ENCODE measurements around the gene TGIF1. TPM values are rescaled to one million over a fixed set of nuclear protein-coding genes. Genes with fewer than 3 reads are reported as not detected.
A peak's percentile ranks its signal among the peaks of the same experiment; 100 is the strongest.

TGIF1 gene
- total and polyA plus RNA-seq, 4 donors, result 29.3 to 48.2 (median 32.2) TPM

- no peaks in the 10 kb centered on the region for H3K36me3 ChIP-seq (ENCODE audit: control insufficient read depth, insufficient read depth, low read length)
- WGBS (ENCODE audit: insufficient coverage), result 50% methylated on average over 1 of the region's 6 CpGs
- H3K9me3 ChIP-seq (ENCODE audit: control insufficient read depth, insufficient read depth, low read length), result no peaks in the 10 kb centered on the region
- no peak for DNase-seq (ENCODE audit: low read depth in 4 of 6, low spot score in 6 of 6)
- no peaks in the 10 kb centered on the region for H3K4me1 ChIP-seq (ENCODE audit: control insufficient read depth, insufficient read depth, low read length)
- no peak overlapping the region for H3K4me3 ChIP-seq (ENCODE audit: low read depth, low read length)
- no peak overlapping the region for H3K27ac ChIP-seq (ENCODE audit: low read depth, low read length)
- H3K27me3 ChIP-seq (ENCODE audit: control insufficient read depth, insufficient read depth, low read length), result no peaks in the 10 kb centered on the region
Observed at GRCh38 chr18:3425446-3425845, 24.5 kb upstream of the TGIF1 start.

- WGBS (ENCODE audit: insufficient coverage), result 100% methylated on average over 2 of the region's 4 CpGs
- Histone ChIP-seq H3K4me1 (ENCODE audit: control insufficient read depth, insufficient read depth, low read length) (no peaks in the 10 kb centered on the region), H3K36me3 (ENCODE audit: control insufficient read depth, insufficient read depth, low read length) (no peaks in the 10 kb centered on the region), H3K27me3 (ENCODE audit: control insufficient read depth, insufficient read depth, low read length) (no peaks in the 10 kb centered on the region), H3K27ac (ENCODE audit: low read depth, low read length) (no peak overlapping the region), H3K4me3 (ENCODE audit: low read depth, low read length) (no peak overlapping the region), H3K9me3 (ENCODE audit: control insufficient read depth, insufficient read depth, low read length) (no peaks in the 10 kb centered on the region)
- no peak for DNase-seq (ENCODE audit: low read depth in 4 of 6, low spot score in 6 of 6)
Observed at GRCh38 chr18:3426074-3426473, 23.9 kb upstream of the TGIF1 start.

GRCh38 chr18:3427944-3428343, 22.0 kb upstream of the TGIF1 start:
- H3K36me3 ChIP-seq (ENCODE audit: control insufficient read depth, insufficient read depth, low read length), result no peaks in the 10 kb centered on the region
- 82% methylated on average over 2 of the region's 5 CpGs for WGBS (ENCODE audit: insufficient coverage)

GRCh38 chr18:3429121-3429520, 20.9 kb upstream of the TGIF1 start:
- no peaks in the 10 kb centered on the region for H3K27me3 ChIP-seq (ENCODE audit: control insufficient read depth, insufficient read depth, low read length)
- no peak for DNase-seq (ENCODE audit: low read depth in 4 of 6, low spot score in 6 of 6)
- H3K9me3 ChIP-seq (ENCODE audit: control insufficient read depth, insufficient read depth, low read length), result no peaks in the 10 kb centered on the region
- no peaks in the 10 kb centered on the region for H3K36me3 ChIP-seq (ENCODE audit: control insufficient read depth, insufficient read depth, low read length)
- no CpG with 5 or more reads among the region's 3 CpGs for WGBS (ENCODE audit: insufficient coverage)
- H3K4me1 ChIP-seq (ENCODE audit: control insufficient read depth, insufficient read depth, low read length), result no peaks in the 10 kb centered on the region
- no peak overlapping the region for H3K4me3 ChIP-seq (ENCODE audit: low read depth, low read length)
- no peak overlapping the region for H3K27ac ChIP-seq (ENCODE audit: low read depth, low read length)

More at GRCh38 chr18:3427944-3428343, 22.0 kb upstream of the TGIF1 start:
- no peaks in the 10 kb centered on the region for H3K27me3 ChIP-seq (ENCODE audit: control insufficient read depth, insufficient read depth, low read length)
- no peak overlapping the region for H3K4me3 ChIP-seq (ENCODE audit: low read depth, low read length)
- H3K4me1 ChIP-seq (ENCODE audit: control insufficient read depth, insufficient read depth, low read length), result no peaks in the 10 kb centered on the region
- H3K27ac ChIP-seq (ENCODE audit: low read depth, low read length), result no peak overlapping the region
- no peak for DNase-seq (ENCODE audit: low read depth in 4 of 6, low spot score in 6 of 6)
- H3K9me3 ChIP-seq (ENCODE audit: control insufficient read depth, insufficient read depth, low read length), result no peaks in the 10 kb centered on the region

- H3K27me3 ChIP-seq (ENCODE audit: control insufficient read depth, insufficient read depth, low read length), result no peaks in the 10 kb centered on the region
- no peaks in the 10 kb centered on the region for H3K9me3 ChIP-seq (ENCODE audit: control insufficient read depth, insufficient read depth, low read length)
- no peak for DNase-seq (ENCODE audit: low read depth in 4 of 6, low spot score in 6 of 6)
- no peak overlapping the region for H3K4me3 ChIP-seq (ENCODE audit: low read depth, low read length)
- no peaks in the 10 kb centered on the region for H3K36me3 ChIP-seq (ENCODE audit: control insufficient read depth, insufficient read depth, low read length)
- WGBS (ENCODE audit: insufficient coverage), result 90% methylated on average over 2 of the region's 4 CpGs
- H3K27ac ChIP-seq (ENCODE audit: low read depth, low read length), result no peak overlapping the region
- H3K4me1 ChIP-seq (ENCODE audit: control insufficient read depth, insufficient read depth, low read length), result no peaks in the 10 kb centered on the region
Observed at GRCh38 chr18:3434685-3435084, 15.3 kb upstream of the TGIF1 start.

- WGBS (ENCODE audit: insufficient coverage), result 92% methylated on average over 2 of the region's 5 CpGs
- no peak for DNase-seq (ENCODE audit: low read depth in 4 of 6, low spot score in 6 of 6)
- no peaks in the 10 kb centered on the region for H3K4me1 ChIP-seq (ENCODE audit: control insufficient read depth, insufficient read depth, low read length)
- no peaks in the 10 kb centered on the region for H3K36me3 ChIP-seq (ENCODE audit: control insufficient read depth, insufficient read depth, low read length)
- no peak overlapping the region for H3K27ac ChIP-seq (ENCODE audit: low read depth, low read length)
- no peak overlapping the region for H3K4me3 ChIP-seq (ENCODE audit: low read depth, low read length)
- no peaks in the 10 kb centered on the region for H3K27me3 ChIP-seq (ENCODE audit: control insufficient read depth, insufficient read depth, low read length)
- H3K9me3 ChIP-seq (ENCODE audit: control insufficient read depth, insufficient read depth, low read length), result no peaks in the 10 kb centered on the region
Observed at GRCh38 chr18:3440341-3440740, 9.6 kb upstream of the TGIF1 start.

GRCh38 chr18:3441290-3441689, 8.7 kb upstream of the TGIF1 start:
- no peaks in the 10 kb centered on the region for H3K27me3 ChIP-seq (ENCODE audit: control insufficient read depth, insufficient read depth, low read length)
- no peak overlapping the region for H3K27ac ChIP-seq (ENCODE audit: low read depth, low read length)
- H3K4me1 ChIP-seq (ENCODE audit: control insufficient read depth, insufficient read depth, low read length), result no peaks in the 10 kb centered on the region
- no CpG with 5 or more reads among the region's 2 CpGs for WGBS (ENCODE audit: insufficient coverage)
- no peak overlapping the region for H3K4me3 ChIP-seq (ENCODE audit: low read depth, low read length)
- H3K36me3 ChIP-seq (ENCODE audit: control insufficient read depth, insufficient read depth, low read length), result no peaks in the 10 kb centered on the region
- no peaks in the 10 kb centered on the region for H3K9me3 ChIP-seq (ENCODE audit: control insufficient read depth, insufficient read depth, low read length)
- DNase-seq (ENCODE audit: low read depth in 4 of 6, low spot score in 6 of 6), result peak in 2 of 6 donors; percentile 45 to 70

- no peaks in the 10 kb centered on the region for H3K36me3 ChIP-seq (ENCODE audit: control insufficient read depth, insufficient read depth, low read length)
- peaks cover 6% of the 10 kb centered on the region for H3K4me1 ChIP-seq (ENCODE audit: control insufficient read depth, insufficient read depth, low read length)
- DNase-seq (ENCODE audit: low read depth in 4 of 6, low spot score in 6 of 6), result peak in 1 of 6 donors; percentile 55
- no peak overlapping the region for H3K4me3 ChIP-seq (ENCODE audit: low read depth, low read length)
- peaks cover 4% of the 10 kb centered on the region for H3K27me3 ChIP-seq (ENCODE audit: control insufficient read depth, insufficient read depth, low read length)
- H3K9me3 ChIP-seq (ENCODE audit: control insufficient read depth, insufficient read depth, low read length), result no peaks in the 10 kb centered on the region
- WGBS (ENCODE audit: insufficient coverage), result no CpG with 5 or more reads among the region's 4 CpGs
- H3K27ac ChIP-seq (ENCODE audit: low read depth, low read length), result no peak overlapping the region
Observed at GRCh38 chr18:3442919-3443318, 7.1 kb upstream of the TGIF1 start.

GRCh38 chr18:3444296-3444695, 5.7 kb upstream of the TGIF1 start:
- WGBS (ENCODE audit: insufficient coverage), result no CpG with 5 or more reads among the region's 3 CpGs
- H3K36me3 ChIP-seq (ENCODE audit: control insufficient read depth, insufficient read depth, low read length), result no peaks in the 10 kb centered on the region
- DNase-seq (ENCODE audit: low read depth in 4 of 6, low spot score in 6 of 6), result no peak
- H3K4me1 ChIP-seq (ENCODE audit: control insufficient read depth, insufficient read depth, low read length), result peaks cover 12% of the 10 kb centered on the region
- no peaks in the 10 kb centered on the region for H3K9me3 ChIP-seq (ENCODE audit: control insufficient read depth, insufficient read depth, low read length)
- H3K27me3 ChIP-seq (ENCODE audit: control insufficient read depth, insufficient read depth, low read length), result peaks cover 11% of the 10 kb centered on the region
- no peak overlapping the region for H3K27ac ChIP-seq (ENCODE audit: low read depth, low read length)
- no peak overlapping the region for H3K4me3 ChIP-seq (ENCODE audit: low read depth, low read length)

GRCh38 chr18:3444954-3445353, 5.0 kb upstream of the TGIF1 start:
- DNase-seq (ENCODE audit: low read depth in 4 of 6, low spot score in 6 of 6), result no peak
- 74% methylated on average over 4 of the region's 5 CpGs for WGBS (ENCODE audit: insufficient coverage)
- H3K27ac ChIP-seq (ENCODE audit: low read depth, low read length), result no peak overlapping the region
- peaks cover 17% of the 10 kb centered on the region for H3K4me1 ChIP-seq (ENCODE audit: control insufficient read depth, insufficient read depth, low read length)
- H3K9me3 ChIP-seq (ENCODE audit: control insufficient read depth, insufficient read depth, low read length), result no peaks in the 10 kb centered on the region
- H3K36me3 ChIP-seq (ENCODE audit: control insufficient read depth, insufficient read depth, low read length), result no peaks in the 10 kb centered on the region
- H3K4me3 ChIP-seq (ENCODE audit: low read depth, low read length), result no peak overlapping the region
- H3K27me3 ChIP-seq (ENCODE audit: control insufficient read depth, insufficient read depth, low read length), result peaks cover 14% of the 10 kb centered on the region
